Measurements from ENCODE around the gene DNAH2.

DNA sequence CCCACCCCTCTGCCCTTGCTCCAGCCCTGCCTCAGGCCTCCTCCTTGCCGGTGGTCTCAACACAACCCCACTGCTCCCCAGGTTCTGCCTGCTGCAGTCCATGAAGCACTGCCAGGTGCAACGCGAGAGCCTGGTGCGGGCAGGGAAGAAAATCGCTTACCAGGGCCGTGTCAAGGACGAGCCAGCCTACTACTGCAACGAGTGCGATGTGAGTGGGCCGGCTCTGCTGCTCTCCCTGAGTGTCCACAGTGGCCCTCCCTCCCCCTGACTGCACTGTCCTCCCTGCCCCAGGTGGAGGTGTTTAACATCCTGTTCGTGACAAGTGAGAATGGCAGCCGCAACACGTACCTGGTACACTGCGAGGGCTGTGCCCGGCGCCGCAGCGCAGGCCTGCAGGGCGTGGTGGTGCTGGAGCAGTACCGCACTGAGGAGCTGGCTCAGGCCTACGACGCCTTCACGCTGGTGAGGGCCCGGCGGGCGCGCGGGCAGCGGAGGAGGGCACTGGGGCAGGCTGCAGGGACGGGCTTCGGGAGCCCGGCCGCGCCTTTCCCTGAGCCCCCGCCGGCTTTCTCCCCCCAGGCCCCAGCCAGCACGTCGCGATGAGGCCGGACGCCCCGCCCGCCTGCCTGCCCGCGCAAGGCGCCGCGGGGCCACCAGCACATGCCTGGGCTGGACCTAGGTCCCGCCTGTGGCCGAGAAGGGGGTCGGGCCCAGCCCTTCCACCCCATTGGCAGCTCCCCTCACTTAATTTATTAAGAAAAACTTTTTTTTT, 135.6 kb downstream of the DNAH2 start:
- TF ChIP-seq, protein P1, sequence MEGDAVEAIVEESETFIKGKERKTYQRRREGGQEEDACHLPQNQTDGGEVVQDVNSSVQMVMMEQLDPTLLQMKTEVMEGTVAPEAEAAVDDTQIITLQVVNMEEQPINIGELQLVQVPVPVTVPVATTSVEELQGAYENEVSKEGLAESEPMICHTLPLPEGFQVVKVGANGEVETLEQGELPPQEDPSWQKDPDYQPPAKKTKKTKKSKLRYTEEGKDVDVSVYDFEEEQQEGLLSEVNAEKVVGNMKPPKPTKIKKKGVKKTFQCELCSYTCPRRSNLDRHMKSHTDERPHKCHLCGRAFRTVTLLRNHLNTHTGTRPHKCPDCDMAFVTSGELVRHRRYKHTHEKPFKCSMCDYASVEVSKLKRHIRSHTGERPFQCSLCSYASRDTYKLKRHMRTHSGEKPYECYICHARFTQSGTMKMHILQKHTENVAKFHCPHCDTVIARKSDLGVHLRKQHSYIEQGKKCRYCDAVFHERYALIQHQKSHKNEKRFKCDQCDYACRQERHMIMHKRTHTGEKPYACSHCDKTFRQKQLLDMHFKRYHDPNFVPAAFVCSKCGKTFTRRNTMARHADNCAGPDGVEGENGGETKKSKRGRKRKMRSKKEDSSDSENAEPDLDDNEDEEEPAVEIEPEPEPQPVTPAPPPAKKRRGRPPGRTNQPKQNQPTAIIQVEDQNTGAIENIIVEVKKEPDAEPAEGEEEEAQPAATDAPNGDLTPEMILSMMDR (IDR thresholded peaks at IDR 0.05): no peak
- no peak for TF ChIP-seq EZH2 (IDR thresholded peaks at IDR 0.05)

Data from neural progenitor cell (in vitro differentiated cells).